ENCODE measurements around the gene ZFAND3. TPM values are rescaled to one million over a fixed set of nuclear protein-coding genes. Genes with fewer than 3 reads are reported as not detected.

Gene ZFAND3
- total and polyA plus RNA-seq, 2 experiments from 2014 or later: 16.9 to 28.2 TPM

DNA sequence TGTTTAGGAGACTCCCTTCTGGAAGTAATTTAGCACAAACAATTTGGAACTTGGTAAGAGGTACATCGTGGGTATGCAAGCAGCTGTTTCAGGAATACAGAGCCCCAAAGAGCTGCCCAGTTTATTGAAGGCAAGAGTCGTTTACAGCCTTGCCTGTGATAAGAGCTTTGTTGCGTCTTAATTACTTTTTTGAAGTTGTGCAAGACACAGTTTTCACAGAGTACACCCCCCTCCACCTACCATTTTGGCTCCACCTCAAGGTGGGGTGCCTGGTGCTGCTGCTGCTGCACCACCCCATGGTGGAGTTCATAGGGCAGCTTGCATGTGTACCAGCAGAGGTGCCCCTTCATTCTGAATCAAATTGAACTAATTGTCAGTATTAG is 296.1 kb downstream of the ZFAND3 start:
- Mint-ChIP-seq H3K36me3 (ENCODE audit: low read depth) (no peaks in the 10 kb centered on the region), H3K9me3 (no peaks in the 10 kb centered on the region), H3K4me3 (no peak overlapping the region), H3K4me1 (peaks cover 38% of the 10 kb centered on the region), H3K27ac (no peak overlapping the region), H3K27me3 (ENCODE audit: insufficient read depth, low read depth, poor library complexity) (no peaks in the 10 kb centered on the region)
- TF ChIP-seq CREB1 (CRISPR knock-in tag; IDR thresholded peaks at IDR 0.05; ENCODE audit: low read depth) (no peak), STAT1 (IDR thresholded peaks at IDR 0.05; ENCODE audit: unreplicated experiment) (no peak), NANOG (IDR thresholded peaks at IDR 0.05; ENCODE audit: borderline replicate concordance) (no peak), EZH2phosphoT487 (IDR thresholded peaks at IDR 0.05; ENCODE audit: unreplicated experiment) (no peak), ZNF114 (CRISPR knock-in tag; IDR thresholded peaks at IDR 0.05) (no peak), POLR2AphosphoS5 (IDR thresholded peaks at IDR 0.05; ENCODE audit: low read depth) (no peak), EZH2 (IDR thresholded peaks at IDR 0.05; ENCODE audit: low read depth, unreplicated experiment) (no peak), JUNB (IDR thresholded peaks at IDR 0.05; ENCODE audit: unreplicated experiment) (no peak), ZNF331 (CRISPR knock-in tag; IDR thresholded peaks at IDR 0.05; ENCODE audit: low read depth) (no peak)
- TF ChIP-seq, protein P1, sequence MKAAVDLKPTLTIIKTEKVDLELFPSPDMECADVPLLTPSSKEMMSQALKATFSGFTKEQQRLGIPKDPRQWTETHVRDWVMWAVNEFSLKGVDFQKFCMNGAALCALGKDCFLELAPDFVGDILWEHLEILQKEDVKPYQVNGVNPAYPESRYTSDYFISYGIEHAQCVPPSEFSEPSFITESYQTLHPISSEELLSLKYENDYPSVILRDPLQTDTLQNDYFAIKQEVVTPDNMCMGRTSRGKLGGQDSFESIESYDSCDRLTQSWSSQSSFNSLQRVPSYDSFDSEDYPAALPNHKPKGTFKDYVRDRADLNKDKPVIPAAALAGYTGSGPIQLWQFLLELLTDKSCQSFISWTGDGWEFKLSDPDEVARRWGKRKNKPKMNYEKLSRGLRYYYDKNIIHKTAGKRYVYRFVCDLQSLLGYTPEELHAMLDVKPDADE (IDR thresholded peaks at IDR 0.05): no peak
- TF ChIP-seq, protein P2, sequence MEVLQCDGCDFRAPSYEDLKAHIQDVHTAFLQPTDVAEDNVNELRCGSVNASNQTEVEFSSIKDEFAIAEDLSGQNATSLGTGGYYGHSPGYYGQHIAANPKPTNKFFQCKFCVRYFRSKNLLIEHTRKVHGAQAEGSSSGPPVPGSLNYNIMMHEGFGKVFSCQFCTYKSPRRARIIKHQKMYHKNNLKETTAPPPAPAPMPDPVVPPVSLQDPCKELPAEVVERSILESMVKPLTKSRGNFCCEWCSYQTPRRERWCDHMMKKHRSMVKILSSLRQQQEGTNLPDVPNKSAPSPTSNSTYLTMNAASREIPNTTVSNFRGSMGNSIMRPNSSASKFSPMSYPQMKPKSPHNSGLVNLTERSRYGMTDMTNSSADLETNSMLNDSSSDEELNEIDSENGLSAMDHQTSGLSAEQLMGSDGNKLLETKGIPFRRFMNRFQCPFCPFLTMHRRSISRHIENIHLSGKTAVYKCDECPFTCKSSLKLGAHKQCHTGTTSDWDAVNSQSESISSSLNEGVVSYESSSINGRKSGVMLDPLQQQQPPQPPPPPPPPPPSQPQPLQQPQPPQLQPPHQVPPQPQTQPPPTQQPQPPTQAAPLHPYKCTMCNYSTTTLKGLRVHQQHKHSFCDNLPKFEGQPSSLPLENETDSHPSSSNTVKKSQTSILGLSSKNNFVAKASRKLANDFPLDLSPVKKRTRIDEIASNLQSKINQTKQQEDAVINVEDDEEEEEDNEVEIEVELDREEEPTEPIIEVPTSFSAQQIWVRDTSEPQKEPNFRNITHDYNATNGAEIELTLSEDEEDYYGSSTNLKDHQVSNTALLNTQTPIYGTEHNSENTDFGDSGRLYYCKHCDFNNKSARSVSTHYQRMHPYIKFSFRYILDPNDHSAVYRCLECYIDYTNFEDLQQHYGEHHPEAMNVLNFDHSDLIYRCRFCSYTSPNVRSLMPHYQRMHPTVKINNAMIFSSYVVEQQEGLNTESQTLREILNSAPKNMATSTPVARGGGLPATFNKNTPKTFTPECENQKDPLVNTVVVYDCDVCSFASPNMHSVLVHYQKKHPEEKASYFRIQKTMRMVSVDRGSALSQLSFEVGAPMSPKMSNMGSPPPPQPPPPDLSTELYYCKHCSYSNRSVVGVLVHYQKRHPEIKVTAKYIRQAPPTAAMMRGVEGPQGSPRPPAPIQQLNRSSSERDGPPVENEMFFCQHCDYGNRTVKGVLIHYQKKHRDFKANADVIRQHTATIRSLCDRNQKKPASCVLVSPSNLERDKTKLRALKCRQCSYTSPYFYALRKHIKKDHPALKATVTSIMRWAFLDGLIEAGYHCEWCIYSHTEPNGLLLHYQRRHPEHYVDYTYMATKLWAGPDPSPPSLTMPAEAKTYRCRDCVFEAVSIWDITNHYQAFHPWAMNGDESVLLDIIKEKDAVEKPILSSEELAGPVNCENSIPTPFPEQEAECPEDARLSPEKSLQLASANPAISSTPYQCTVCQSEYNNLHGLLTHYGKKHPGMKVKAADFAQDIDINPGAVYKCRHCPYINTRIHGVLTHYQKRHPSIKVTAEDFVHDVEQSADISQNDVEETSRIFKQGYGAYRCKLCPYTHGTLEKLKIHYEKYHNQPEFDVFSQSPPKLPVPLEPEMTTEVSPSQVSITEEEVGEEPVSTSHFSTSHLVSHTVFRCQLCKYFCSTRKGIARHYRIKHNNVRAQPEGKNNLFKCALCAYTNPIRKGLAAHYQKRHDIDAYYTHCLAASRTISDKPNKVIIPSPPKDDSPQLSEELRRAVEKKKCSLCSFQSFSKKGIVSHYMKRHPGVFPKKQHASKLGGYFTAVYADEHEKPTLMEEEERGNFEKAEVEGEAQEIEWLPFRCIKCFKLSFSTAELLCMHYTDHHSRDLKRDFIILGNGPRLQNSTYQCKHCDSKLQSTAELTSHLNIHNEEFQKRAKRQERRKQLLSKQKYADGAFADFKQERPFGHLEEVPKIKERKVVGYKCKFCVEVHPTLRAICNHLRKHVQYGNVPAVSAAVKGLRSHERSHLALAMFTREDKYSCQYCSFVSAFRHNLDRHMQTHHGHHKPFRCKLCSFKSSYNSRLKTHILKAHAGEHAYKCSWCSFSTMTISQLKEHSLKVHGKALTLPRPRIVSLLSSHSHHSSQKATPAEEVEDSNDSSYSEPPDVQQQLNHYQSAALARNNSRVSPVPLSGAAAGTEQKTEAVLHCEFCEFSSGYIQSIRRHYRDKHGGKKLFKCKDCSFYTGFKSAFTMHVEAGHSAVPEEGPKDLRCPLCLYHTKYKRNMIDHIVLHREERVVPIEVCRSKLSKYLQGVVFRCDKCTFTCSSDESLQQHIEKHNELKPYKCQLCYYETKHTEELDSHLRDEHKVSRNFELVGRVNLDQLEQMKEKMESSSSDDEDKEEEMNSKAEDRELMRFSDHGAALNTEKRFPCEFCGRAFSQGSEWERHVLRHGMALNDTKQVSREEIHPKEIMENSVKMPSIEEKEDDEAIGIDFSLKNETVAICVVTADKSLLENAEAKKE (CRISPR knock-in tag; IDR thresholded peaks at IDR 0.05): no peak
- TF ChIP-seq, protein P3, sequence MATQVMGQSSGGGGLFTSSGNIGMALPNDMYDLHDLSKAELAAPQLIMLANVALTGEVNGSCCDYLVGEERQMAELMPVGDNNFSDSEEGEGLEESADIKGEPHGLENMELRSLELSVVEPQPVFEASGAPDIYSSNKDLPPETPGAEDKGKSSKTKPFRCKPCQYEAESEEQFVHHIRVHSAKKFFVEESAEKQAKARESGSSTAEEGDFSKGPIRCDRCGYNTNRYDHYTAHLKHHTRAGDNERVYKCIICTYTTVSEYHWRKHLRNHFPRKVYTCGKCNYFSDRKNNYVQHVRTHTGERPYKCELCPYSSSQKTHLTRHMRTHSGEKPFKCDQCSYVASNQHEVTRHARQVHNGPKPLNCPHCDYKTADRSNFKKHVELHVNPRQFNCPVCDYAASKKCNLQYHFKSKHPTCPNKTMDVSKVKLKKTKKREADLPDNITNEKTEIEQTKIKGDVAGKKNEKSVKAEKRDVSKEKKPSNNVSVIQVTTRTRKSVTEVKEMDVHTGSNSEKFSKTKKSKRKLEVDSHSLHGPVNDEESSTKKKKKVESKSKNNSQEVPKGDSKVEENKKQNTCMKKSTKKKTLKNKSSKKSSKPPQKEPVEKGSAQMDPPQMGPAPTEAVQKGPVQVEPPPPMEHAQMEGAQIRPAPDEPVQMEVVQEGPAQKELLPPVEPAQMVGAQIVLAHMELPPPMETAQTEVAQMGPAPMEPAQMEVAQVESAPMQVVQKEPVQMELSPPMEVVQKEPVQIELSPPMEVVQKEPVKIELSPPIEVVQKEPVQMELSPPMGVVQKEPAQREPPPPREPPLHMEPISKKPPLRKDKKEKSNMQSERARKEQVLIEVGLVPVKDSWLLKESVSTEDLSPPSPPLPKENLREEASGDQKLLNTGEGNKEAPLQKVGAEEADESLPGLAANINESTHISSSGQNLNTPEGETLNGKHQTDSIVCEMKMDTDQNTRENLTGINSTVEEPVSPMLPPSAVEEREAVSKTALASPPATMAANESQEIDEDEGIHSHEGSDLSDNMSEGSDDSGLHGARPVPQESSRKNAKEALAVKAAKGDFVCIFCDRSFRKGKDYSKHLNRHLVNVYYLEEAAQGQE (IDR thresholded peaks at IDR 0.05; ENCODE audit: unreplicated experiment): no peak
- TF ChIP-seq, protein P4, sequence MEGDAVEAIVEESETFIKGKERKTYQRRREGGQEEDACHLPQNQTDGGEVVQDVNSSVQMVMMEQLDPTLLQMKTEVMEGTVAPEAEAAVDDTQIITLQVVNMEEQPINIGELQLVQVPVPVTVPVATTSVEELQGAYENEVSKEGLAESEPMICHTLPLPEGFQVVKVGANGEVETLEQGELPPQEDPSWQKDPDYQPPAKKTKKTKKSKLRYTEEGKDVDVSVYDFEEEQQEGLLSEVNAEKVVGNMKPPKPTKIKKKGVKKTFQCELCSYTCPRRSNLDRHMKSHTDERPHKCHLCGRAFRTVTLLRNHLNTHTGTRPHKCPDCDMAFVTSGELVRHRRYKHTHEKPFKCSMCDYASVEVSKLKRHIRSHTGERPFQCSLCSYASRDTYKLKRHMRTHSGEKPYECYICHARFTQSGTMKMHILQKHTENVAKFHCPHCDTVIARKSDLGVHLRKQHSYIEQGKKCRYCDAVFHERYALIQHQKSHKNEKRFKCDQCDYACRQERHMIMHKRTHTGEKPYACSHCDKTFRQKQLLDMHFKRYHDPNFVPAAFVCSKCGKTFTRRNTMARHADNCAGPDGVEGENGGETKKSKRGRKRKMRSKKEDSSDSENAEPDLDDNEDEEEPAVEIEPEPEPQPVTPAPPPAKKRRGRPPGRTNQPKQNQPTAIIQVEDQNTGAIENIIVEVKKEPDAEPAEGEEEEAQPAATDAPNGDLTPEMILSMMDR (conservative IDR thresholded peaks at IDR 0.05; ENCODE audit: low read depth in 2 of 2): no peak
- Histone ChIP-seq H4K20me1 (replicated peaks; ENCODE audit: insufficient read depth) (no peaks in the 10 kb centered on the region; the same call in 1 of the 2 replicates), H3K9me2 (ENCODE audit: insufficient read depth) (no peaks in the 10 kb centered on the region), H3K4me1 (ENCODE audit: insufficient read depth) (peaks cover 21% of the 10 kb centered on the region), H3F3A (replicated peaks; ENCODE audit: low read depth) (no peaks in the 10 kb centered on the region), H3K4me2 (no peak overlapping the region), H3K27ac (ENCODE audit: low read depth) (no peak overlapping the region), H3K27me3 (ENCODE audit: insufficient read depth) (no peaks in the 10 kb centered on the region), H3K4me3 (no peak overlapping the region), H3K79me2 (replicated peaks; ENCODE audit: insufficient read depth) (0 out of 2 replicates have a peak, but pooled peaks cover 6% of the 10 kb centered on the region), H2AFZ (no peak overlapping the region), H3K36me3 (ENCODE audit: insufficient read depth) (no peaks in the 10 kb centered on the region)
- ATAC-seq: no peak
- DNase-seq (ENCODE audit: low spot score): no peak

Data from GM23338 (cell line).